Right lobe of liver (tissue), 6 donors: ENCODE results near the gene FAM89B. TPM values are rescaled to one million over a fixed set of nuclear protein-coding genes. Genes with fewer than 3 reads are reported as not detected.
A peak's percentile ranks its signal among the peaks of the same experiment; 100 is the strongest.

Source experiments
- ATAC-seq, 4 donors: fragments of 200-7000 bp; cut with Tn5 transposase; one replicate each; pipeline ENCODE4 v1.9.1; 2020; ENCODE audit warnings: mild to moderate bottlenecking in 4 of 4, moderate library complexity in 4 of 4
- DNase-seq, 3 donors: peaks; one replicate each; pipeline ENCODE4 v3.0.0-alpha.2; 2020
- H3K27ac ChIP-seq, 3 donors: fragments of 200-600 bp; one replicate each; pipeline ENCODE4 v1.8.0; 2022
- H3K27me3 ChIP-seq, 2 donors: fragments of 200-600 bp; one replicate each; pipeline ENCODE4 v1.8.0; 2022
- H3K36me3 ChIP-seq, 4 donors: fragments of 200-600 bp; sonication (generic) in 1 of 4; one replicate each; pipeline versions ENCODE4 v1.5.1 to v1.8.0; 2017 to 2022; ENCODE audit warnings: control low read depth in 1 of 4
- H3K4me1 ChIP-seq, 4 donors: fragments of 200-600 bp; sonication (generic) in 1 of 4; one replicate each; pipeline versions ENCODE4 v1.5.1 to v1.8.0; 2017 to 2022; ENCODE audit warnings: control low read depth in 1 of 4
- H3K4me3 ChIP-seq, 3 donors: fragments of 200-600 bp; one replicate each; pipeline ENCODE4 v1.8.0; 2022
- H3K9me3 ChIP-seq, 4 donors: fragments of 200-600 bp; sonication (generic) in 1 of 4; one replicate each; pipeline versions ENCODE4 v1.5.1 to v1.8.0; 2017 to 2022; ENCODE audit warnings: control low read depth in 1 of 4
- POLR2A ChIP-seq: fragments of 450-650 bp; IDR thresholded peaks from one replicate; pipeline ENCODE4 v1.6.1; 2017; ENCODE audit warnings: antibody characterized with exemption, mild to moderate bottlenecking
- WGBS: methylation state at CpG from one replicate; pipeline ENCODE4 v1.1.6; 2018; ENCODE audit warnings: low coverage, low lambda C conversion rate; ENCODE audit not compliant: insufficient coverage; ENCODE audit errors: missing lambda C conversion rate; 5-methylcytosine and 5-hydroxymethylcytosine counted together
- intact Hi-C, 2 donors: fragments of 100-400 bp; cut with DNase I; formaldehyde crosslinking; loops; one replicate each; pipeline versions ENCODE4 v1.11.2 to v1.14.1; 2022
- total RNA-seq, 6 experiments: library from RNA; depleted of rRNA in 2 of 6; stranded (reverse); fragments of >200 nt in 2 of 6; fragmentation: NEBNext Ultra II Directional in 3 of 6; extraction: Animal tissue kit (Norgen Biotek cat#: 25700) in 3 of 6; gene quantifications; one replicate each; pipeline versions ENCODE4 v1.1.0 to v1.2.4, GENCODE V29; 2016 to 2023
- TF ChIP-seq, protein P1 (sequence below), 4 donors: fragments of 200-600 bp in 3 of 4; fragments of 450-650 bp in 1 of 4; IDR thresholded peaks; one replicate each; pipeline versions ENCODE4 v1.5.1 to v1.8.0; 2016 to 2022; ENCODE audit warnings: antibody characterized with exemption in 4 of 4, mild to moderate bottlenecking in 2 of 4
- donor health status: DM: no; HTN: yes; CAD: no.
- donor health status: DM: no; HTN: no; CAD: no.
- donor health status: DM: no; HTN: no; CAD: no.
- donor health status: DM: no; HTN: yes; CAD: no.
- donor health status: DM: no; HTN: yes; CAD: no.

FAM89B gene
- total RNA-seq, 6 experiments from 2014 or later, result 12.8 to 20.6 (median 14.6) TPM

- Histone ChIP-seq H3K9me3 (no peaks in the 10 kb centered on the region), H3K4me1 (peaks cover 0 to 16% (median 8%) of the 10 kb centered on the region in 4 donors), H3K27ac (peak overlapping the region in 1 of 3 donors; percentile 79), H3K36me3 (peaks cover 0 to 16% (median 6%) of the 10 kb centered on the region in 4 donors), H3K4me3 (peak overlapping the region in 2 of 3 donors; percentile 59 to 60), H3K27me3 (no peaks in the 10 kb centered on the region)
- ATAC-seq (no peak), DNase-seq (no peak)
- whole genome bisulfite sequencing, result 80% methylated on average over 6 of the region's 92 CpGs
- TF ChIP-seq, protein P1, sequence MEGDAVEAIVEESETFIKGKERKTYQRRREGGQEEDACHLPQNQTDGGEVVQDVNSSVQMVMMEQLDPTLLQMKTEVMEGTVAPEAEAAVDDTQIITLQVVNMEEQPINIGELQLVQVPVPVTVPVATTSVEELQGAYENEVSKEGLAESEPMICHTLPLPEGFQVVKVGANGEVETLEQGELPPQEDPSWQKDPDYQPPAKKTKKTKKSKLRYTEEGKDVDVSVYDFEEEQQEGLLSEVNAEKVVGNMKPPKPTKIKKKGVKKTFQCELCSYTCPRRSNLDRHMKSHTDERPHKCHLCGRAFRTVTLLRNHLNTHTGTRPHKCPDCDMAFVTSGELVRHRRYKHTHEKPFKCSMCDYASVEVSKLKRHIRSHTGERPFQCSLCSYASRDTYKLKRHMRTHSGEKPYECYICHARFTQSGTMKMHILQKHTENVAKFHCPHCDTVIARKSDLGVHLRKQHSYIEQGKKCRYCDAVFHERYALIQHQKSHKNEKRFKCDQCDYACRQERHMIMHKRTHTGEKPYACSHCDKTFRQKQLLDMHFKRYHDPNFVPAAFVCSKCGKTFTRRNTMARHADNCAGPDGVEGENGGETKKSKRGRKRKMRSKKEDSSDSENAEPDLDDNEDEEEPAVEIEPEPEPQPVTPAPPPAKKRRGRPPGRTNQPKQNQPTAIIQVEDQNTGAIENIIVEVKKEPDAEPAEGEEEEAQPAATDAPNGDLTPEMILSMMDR (IDR thresholded peaks at IDR 0.05), result no peak
- no peak for TF ChIP-seq POLR2A
- intact Hi-C loops, result loop anchor here in 1 of 2 donors (5.0 kb wide), 1 partner anchor 33 kb away; the partner anchor contains the start of genes FAM89B and ZNRD2
These were observed 33.2 kb upstream of the FAM89B start for GRCh38 chr11:65538915-65539743.

DNA sequence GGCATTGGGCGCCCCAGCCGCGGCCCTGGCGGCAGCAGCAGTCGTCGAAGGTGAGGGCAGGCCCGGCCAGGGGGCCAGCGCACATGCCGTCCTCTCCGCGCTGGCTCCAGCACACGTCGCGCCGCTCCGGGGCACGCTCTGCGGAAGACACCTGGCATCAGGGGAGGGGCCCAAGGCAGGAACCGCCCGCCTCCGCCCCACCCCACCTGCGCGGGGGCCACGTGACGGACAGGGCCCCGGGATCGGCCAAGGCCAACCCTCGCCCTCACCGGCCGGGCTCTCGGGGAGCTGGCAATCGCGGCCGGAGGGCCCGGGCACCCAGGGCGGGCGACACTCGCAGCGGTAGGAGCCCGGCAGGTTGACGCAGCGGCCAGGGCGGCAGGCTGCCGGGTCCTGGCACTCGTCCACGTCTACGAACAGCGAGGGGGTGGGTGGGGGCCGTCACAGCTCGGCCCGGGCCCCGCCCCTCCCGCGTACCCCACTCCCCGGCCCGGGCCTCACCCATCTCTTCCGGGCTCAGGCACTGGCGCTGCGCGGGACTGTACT lies 32.5 kb upstream of the FAM89B start:
- Histone ChIP-seq H3K27ac (peak overlapping the region; percentile 10 to 79 (median 60)), H3K4me3 (peak overlapping the region; percentile 46 to 60 (median 59)), H3K4me1 (peaks cover 0 to 16% (median 8%) of the 10 kb centered on the region in 4 donors), H3K9me3 (no peaks in the 10 kb centered on the region), H3K36me3 (peaks cover 0 to 16% (median 6%) of the 10 kb centered on the region in 4 donors), H3K27me3 (no peaks in the 10 kb centered on the region)
- ATAC-seq, result peak in 2 of 4 donors; percentile 2 to 14
- intact Hi-C loops, result loop anchor here (5.0 kb wide), 2 partner anchors 32 to 37 kb away; partner anchors contain the start of genes EHBP1L1 (in 1 of the 2), FAM89B (in 1 of the 2) and ZNRD2 (in 1 of the 2)
- DNase-seq, result no peak
- no peak for TF ChIP-seq POLR2A
- TF ChIP-seq, protein P1 (IDR thresholded peaks at IDR 0.05), result peak in 1 of 4 donors; percentile 55
- no CpG with 5 or more reads among the region's 60 CpGs for WGBS

DNA sequence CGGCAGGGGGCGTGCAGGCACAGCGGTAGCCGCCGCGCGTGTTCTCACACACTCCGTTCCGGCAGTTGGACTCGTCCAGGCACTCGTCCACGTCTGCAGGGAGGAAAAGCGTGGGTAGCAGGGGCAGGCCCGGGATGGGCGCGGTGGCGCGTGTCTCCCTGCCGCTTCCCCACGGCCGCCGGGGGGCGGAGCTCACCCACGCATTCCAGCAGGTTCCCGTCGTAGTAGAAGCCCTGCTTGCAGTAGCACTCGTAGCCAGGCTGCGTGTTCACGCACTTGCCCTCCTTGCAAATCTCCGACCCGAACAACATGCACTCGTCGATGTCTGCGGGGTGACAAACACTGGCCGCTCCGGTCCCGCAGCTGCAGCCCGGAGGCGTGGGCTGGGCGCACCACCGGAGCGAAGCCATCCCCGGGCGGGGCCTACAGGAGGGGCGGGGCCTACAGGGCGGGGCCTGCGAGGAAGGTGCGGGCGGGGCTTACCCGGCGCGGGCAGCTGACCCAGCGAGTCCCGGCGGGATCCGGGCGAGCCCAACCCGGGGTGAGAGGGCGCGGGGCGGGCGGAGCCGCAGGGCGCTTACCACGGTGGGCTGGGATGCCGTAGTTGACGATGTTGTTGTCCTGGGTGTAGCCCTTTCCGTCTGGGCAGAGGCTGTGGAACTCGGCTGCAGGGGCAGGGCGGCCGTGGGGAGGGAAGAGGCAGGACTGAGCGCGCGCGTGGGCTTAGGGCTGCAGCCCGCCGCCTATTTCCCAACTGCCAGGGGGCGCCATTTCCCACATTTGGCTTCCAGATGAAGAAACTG lies 31.8 kb upstream of the FAM89B start:
- TF ChIP-seq POLR2A, result peak; percentile 17
- TF ChIP-seq, protein P1 (IDR thresholded peaks at IDR 0.05), result peak; percentile 80 to 87 (median 83)

More for the DNA sequence above, 31.8 kb upstream of the FAM89B start:
- ATAC-seq, result peak; percentile 85 to 93 (median 89)
- H3K27ac ChIP-seq, result peak overlapping the region; percentile 60 to 79 (median 66)
- H3K36me3 ChIP-seq, result peaks cover 0 to 16% (median 6%) of the 10 kb centered on the region in 4 donors
- WGBS, result no CpG with 5 or more reads among the region's 78 CpGs
- peaks cover 0 to 21% (median 9%) of the 10 kb centered on the region in 4 donors for H3K4me1 ChIP-seq
- peak; percentile 87 to 95 (median 94) for DNase-seq
- H3K27me3 ChIP-seq, result no peaks in the 10 kb centered on the region
- H3K9me3 ChIP-seq, result no peaks in the 10 kb centered on the region
- H3K4me3 ChIP-seq, result peak overlapping the region; percentile 46 to 60 (median 59)
- intact Hi-C loops, result loop anchor here in 1 of 2 donors (5.0 kb wide), 1 partner anchor 37 kb away; the partner anchor contains the start of gene EHBP1L1
